GM19468 (cell line): ENCODE results near the gene TMEM269.

Experiments used
- ATAC-seq: cut with Tn5 transposase; IDR thresholded peaks from one replicate; pipeline ENCODE4 v1.9.1; 2021; ENCODE audit warnings: mild to moderate bottlenecking, moderate library complexity, moderate number of reproducible peaks; ENCODE audit not compliant: unreplicated experiment; ENCODE audit errors: extremely low read depth

TMEM269 gene

DNA sequence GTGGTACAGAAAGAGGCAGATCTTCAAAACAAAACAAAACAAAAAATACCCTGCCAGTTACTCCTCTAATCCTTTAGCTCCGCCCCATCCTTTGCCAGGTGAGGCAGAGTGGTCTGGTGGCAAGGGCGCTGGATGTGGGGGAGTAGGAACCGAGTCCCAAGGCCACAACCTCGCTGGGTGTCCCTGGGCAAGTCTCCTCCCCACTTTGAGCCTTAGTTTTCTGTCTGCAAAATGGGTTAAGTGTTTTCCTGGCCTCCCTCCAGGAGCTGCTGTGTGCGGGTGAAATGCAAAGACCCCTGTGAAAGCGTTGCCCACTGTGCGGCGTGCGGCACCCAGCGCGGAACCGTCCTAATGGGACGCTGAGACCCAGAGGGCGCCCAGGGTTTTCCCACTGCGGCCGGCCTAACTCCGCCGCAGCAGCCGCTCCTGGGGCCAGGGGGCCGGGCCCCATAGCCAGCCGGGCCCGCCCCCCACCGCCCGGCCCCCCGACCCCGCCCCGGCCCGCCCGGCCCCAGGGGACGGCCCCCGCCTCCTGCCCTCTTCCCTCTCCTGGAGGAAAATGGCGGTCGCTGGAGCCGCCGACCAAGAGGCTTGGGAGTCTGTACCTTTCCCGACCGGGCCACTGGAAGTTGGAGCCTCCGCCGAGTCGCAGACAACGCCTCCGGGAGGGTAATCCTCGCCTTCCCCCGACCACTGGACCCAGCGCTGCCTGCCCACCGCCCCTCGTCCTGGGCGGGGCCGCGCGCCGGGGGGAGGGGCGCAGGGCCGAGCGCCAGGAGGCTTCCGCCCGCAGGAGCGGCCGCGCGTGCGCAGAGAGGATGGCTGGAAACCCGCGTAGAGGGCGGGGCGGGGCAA is 32.0 kb downstream of the TMEM269 start, which contains the start of the genes ERMAP and SVBP:
Gene ERMAP (plus strand): TSS at position 538 of the 855 bp plus-strand sequence. CDS start 13,327 bp downstream, outside the sequence.
Gene SVBP (minus strand): TSS at position 813 of the 855 bp plus-strand sequence. CDS start 853 bp downstream, outside the sequence.
- peak; percentile 38 for ATAC-seq

DNA sequence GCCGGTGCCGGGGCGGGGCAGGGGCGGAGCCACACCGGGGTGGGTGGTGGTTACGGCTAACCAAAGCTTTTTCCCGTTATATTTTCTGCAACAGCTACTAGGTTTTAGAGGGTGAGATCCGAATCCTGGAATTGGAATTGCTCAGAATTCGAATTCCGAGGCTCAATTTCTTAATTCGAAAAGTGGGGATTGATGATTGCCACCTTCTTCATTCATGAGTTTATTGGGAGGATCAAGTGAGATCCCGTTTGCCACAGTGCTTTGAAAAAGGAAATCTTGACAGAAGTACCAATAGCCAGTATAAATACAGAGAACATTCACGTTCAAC is 32.6 kb downstream of the TMEM269 start:
- ATAC-seq: no peak

DNA sequence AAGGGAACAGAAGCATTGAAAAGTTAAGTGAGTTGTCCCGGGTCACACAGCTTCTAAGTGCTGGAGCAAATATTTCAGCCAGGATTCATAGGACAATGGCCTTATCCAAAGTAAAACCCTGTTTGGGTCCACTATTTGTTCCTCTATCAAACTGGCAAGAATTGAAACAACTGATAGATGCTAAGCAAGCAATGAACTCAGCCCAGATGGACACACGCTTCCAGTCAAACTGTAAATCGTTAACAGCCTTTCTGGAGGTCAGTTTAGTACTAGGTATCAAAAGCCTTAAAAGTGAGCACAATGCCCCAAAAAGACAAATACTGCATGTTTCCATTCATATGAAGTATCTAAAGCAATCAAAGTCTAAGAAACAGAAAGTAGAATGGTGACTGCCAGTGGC is 33.2 kb downstream of the TMEM269 start:
- no peak for ATAC-seq

DNA sequence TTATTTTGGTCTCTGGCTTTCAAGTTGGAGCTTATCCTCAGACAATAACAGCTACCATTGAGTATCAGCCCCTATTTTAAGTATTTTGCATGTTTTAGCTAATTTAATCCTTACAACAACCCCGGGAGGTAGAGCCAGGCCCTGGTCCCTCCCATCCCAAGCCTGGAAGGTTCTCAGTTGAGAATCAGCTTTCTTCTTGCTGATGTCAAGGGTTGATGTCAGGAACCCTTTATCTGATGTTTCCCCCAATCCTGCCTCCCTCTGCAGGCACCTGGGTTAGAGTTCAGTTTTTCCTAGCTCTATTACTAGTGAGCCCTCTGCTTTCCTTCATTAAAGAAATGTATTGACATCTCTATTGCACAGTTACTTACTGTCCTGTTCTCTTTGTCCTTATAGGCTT is 36.0 kb downstream of the TMEM269 start:
- ATAC-seq: no peak

DNA sequence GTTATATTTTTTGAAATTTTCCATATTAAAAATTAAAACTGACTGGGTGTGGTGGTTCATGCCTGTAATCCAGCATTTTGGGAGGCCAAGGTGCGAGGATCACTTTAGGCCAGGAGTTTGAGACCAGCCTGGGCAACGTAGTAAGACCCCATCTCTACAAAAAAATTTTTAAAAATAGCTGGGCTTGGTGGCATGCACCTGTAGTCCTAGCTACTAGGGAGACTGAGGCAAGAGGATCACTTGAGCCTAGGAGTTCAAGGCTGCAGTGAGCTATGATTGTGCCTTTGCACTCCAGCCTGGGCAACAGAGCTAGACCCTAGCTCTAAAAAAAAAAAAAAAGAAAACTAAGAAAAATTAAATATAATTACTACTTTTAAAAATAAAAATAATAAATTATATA is 36.9 kb downstream of the TMEM269 start:
- ATAC-seq: no peak

DNA sequence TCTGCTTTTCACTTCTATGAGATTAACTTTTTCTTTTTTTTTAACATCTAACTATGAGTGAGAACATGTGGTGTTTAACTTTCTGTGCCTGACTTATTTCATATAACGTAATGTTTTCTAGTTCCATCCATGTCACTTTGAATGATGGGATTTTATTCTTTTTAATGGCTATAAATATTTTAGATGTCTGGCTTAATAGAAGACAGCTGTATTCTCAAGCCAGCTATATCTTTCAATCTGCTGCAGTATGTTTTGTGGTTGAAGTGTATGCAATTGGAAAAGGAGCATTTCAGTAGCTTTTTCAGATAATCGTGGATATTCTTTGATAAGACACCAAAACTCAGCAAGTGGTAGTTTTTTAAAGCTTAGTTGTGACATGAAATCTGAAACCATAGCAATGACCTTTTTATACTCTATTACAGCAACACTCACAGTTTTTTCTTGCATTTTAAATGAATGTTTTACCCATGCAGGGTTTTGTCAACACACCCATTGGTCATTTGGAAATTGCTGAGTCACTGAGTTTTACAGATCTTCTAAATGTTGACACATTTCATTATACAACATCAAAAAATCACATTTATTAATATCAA is 38.1 kb downstream of the TMEM269 start:
- ATAC-seq: no peak

DNA sequence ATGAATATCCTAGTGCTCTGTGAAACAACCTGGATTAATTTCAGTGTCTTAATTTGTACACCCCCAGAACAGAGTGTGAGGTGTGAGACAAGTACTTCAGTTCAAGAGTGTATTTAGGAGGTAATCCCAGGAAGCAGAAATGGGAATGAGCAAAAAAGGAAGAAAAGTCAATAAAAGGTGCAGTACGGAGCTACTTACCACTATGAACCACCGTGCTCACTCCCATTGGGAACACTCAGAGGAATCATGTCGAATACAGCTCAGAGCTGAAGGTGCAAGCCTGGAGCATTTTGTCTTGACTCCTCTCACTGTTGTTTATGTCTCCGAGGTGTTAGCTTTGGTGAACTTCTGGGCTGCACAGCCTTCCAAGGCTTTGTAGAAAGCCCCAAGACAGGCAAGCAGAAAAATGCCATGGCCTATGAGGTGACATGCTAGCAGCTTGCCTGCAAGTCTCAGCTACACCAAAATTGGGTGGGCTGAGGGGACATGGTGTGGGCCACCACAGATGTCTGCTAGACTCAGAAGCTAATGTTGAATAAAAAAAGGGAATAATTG is 39.8 kb downstream of the TMEM269 start:
- no peak for ATAC-seq

DNA sequence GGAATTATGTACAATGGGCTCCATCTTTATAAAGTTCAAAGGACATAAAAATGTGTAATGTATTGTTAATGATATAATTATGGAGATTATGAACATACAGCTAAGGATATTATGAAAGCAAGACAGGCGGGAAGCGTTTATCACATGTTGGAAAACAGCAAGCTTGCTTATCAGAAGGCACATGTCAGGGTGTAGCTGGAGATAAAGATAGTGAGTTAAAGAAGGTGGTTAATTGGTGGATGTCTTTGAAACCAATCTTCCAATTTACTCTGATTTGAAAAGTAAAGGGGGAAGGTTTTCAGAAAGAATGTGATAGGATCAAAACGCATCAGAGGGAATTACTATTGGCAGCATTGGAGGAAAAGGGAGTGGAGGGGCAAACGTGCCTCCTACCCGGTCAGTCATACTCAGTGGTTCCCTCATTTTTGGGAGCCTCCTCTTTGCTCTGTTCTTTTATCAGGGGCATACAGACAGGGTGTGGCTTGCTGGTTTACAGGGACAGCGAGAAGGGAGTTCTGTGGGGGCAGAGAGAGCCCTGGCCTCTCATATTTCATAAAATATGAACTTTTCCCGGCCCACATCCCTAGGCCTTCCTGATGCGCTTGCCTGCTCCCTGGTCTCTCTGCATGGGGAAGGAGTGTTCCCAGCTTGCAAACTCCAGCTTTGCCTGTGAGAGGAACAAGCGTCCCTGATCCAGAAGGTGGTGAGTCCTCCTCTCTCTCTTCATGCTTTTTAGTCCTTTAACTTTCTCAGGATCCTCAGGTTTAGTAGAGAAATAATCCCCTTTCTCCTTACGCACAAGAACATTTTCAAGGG is 40.5 kb downstream of the TMEM269 start:
- no peak for ATAC-seq

DNA sequence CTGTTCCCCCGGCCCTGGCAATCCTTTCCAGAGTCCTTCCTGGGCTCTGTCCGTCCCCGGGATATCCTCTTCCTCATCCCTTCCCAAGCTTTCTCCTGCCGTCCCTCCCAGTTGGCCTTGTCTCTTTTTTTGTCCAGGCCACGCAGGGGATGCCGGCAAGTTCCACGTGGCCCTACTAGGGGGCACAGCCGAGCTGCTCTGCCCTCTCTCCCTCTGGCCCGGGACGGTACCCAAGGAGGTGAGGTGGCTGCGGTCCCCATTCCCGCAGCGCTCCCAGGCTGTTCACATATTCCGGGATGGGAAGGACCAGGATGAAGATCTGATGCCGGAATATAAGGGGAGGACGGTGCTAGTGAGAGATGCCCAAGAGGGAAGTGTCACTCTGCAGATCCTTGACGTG is 45.8 kb downstream of the TMEM269 start:
- no peak for ATAC-seq

DNA sequence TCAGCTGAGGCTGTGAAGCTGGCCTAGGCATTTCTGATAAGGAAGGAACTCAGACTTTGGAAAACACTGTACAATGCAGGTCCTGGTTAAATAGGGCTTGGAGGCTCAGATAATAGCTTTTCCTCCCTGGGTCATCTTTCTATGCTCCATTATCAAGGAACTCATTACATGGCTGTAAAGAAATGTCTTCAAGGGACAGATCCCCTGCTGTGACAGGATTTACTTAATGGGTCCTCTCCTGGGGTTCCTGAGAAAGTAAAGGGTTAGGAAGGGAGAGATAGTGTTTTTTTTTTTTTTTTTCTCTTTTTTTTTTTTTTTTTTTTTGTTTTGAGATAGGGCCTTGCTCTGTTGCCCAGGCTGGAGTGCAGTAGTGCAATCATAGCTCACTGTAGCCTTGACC is 46.5 kb downstream of the TMEM269 start:
- ATAC-seq: no peak

DNA sequence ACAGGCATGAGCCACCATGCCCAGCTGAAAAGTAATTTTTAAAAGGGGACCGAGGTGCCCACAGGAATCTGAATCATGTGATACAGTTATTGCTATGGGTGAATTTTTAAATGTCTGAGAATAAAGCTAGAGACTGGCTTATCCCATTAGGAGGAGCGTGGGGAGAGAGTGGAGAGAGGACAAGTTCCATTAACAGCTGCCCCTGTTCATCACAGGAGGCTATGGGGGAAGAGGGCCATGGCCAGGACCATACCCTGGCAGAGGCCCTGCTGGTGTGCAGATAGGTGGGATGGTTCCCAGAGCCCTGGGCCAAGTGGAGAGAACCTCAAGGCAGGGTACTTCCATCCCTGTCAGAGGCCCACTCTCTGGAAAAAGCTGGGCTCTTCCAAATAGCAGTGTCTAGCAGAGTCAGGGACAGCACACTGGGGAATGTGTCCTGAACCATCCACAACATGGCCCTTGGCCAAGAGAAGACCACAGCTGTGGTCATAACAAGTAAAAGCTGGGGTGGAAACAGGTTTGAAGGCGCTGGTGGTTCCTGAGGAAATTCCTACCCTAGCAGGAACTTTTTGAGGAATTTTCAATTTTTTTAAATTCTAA is 48.0 kb downstream of the TMEM269 start:
- ATAC-seq: no peak

DNA sequence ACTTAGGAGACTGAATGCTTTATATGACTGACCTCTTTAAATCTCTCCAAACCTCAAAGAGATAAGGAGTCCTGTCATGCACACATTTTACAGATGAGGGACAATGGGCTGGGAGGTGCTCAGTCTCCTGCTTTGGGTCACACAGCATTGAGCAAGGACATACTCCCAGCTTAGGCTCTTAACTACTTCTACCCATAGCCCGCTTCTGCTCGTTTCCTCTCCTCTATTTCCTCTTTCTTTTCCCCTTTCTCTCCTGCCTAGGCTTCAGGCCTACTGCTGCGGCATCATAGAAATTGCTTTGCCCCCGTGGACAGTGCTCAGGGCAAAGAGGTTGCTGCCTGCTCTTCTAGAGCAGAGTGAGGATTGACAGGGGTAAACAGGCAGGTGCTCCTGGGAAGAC is 49.2 kb downstream of the TMEM269 start:
- no peak for ATAC-seq

DNA sequence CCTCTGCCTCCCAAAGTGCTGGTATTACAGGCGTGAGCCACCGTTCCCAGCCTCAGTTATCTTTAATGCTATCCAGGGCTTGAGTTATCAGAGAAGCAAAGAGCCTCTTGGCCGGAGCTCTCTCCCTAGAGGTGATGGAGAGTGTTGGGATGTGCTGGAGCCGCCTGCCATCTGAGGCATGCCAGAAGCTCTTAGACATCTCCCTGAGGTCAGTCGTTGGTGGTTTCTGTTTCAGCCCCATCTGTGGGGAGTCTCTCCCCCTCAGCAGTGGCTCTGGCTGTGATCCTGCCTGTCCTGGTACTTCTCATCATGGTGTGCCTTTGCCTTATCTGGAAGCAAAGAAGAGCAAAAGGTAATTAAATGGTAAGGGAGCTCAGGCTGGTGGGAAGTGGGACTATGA is 50.0 kb downstream of the TMEM269 start:
- ATAC-seq: no peak

DNA sequence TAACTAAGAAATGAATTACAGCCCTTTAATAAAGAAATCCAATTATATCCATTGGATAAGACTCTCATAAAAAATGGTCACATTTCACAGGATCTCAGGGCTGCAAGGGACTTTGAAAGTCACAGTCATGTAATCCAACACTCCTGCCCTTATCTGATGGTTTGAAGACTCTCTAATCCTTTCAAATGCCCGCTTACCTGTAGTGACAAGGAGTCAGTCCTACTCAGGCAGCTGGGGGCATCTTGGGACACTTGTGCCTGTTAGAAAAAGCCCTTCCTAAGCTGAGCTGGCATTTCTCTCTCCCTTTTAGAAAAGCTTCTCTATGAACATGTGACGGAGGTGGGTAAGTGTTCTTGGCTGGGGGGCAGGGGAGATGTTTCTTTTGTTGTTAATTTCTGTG is 50.6 kb downstream of the TMEM269 start:
- ATAC-seq: no peak

DNA sequence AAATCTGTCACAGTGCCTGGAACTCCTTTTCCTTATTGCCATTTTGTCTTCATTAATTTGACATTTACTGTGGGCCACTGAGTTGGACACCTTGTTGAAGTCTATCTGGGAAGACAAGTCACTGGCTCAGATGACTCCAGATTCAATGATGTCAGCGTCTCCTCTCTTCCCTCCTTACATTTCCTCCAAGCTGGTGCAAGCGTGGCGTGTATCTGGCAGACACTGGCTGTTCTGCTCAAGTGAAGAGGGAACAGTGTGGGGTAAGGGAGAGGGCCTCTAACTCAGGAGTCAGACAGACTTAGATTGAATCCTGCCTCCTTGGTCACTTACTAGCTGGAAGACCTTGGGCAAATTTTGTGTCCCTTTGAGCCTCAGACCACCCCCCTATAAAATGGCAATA is 52.9 kb downstream of the TMEM269 start:
- no peak for ATAC-seq

DNA sequence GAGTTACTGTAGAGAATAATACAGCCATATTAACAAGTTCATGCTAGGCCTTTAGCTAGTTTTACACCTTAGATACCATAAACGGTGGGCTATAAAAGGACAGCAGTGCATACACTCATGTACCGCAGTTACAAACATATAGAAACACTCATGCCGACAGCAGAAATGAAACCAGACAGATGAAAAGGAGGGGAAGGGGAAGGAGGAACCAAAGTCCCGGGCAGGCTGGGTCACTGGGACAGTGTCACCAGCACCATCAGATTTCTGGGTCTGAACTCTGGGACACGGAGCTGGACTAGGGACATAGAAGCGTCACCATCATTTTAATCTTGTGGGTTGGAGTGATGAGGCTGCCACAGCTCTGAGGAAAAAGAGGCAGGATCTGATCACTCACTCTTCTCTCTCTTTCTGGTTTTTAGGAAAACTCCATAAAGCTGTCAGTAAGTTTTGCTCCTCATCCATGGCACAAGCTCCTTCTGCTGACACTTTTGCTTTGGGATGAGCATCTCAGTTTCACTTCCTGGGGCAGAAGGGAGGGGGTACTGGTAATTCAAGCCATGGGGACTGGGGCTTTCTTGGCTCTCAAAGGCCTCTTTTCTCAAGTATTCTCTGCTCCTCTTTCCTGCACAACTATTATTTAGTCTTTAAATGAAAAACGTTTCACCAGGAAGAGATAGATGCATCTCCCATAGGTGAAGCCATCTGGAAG is 53.8 kb downstream of the TMEM269 start:
- no peak for ATAC-seq

DNA sequence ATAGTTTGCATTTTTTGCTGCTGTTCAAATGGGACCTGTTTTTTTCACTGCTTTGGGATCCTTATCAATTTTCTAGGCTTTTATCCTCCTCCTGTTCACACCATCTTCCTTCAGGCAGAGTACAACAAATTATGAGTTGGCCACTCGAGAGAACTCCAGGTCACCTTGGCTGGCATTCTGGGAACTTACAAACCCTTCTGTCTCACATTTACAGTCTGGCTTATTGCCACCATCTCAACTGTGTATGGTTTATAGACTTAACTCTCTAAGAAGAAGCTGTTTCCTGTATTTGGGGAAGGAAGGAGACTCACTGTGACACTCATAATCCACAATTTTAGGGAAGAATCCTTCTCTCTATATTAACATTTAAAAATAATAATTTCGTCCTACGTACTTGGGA is 56.2 kb downstream of the TMEM269 start:
- no peak for ATAC-seq

DNA sequence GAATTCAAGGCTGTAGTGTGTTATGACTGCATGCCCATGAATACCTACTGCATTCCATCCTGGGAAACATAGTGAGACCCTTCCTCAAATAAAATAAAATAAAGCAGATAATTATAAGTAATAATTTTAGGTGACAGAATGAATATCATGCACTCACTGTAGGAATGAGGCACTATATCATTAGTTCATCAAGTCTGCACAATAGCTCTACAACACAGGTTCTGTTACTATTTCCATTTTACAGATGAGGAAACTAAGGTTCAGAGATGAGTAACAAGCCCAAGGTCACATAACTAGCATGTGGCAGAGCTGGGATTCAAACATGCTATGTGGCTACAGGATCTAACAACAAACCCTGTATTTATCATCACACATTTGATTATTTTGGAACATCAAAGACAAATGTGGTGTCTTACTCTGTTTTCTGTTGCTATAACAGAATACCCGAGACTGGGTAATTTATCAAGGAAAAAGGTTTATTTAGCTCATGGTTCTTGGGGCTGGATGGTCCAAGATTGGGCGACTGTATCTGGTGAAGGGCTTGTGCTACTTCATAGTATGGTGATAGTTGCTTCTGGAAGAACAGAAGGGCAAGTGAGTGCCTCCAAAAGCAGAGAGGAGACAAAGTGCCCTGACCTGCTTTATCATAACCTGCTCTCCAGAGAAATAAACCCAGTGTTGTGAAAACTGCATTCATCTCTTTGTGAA is 56.8 kb downstream of the TMEM269 start:
- ATAC-seq: no peak

DNA sequence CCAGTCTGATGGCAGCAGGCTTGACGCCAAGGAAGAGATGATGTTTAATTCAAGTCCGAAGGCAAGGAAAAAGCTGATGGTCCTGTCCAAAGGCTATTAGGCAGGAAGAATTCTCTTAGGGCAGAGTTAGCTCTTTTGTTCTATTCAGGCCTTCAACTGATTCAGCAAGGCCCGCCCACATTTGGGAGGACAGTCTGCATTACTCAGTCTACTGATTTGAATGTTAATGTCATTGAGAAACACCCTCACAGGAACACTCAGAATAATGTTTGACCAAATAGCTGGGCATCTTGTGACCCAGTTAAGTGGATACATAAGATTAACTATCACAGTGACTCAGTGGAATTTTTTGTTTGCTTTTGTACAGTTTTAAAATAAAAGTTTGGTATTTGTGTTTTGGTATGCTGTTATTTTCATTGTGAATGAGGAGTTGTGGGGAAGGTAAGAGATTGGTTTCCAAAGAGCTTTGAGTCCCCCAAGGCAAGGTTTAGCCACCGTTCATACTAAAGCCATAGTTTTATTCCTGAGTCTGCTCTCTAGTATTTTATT is 59.9 kb downstream of the TMEM269 start:
- ATAC-seq: no peak
